GM18502 (cell line): ENCODE measurements around the gene RABGEF1.
"Not testable (repeated sequence)": the region's sequence is repeated elsewhere in the genome, so short reads cannot be mapped to it uniquely, and the experiment has no call there.

ENCODE experiments used
- ATAC-seq: cut with Tn5 transposase; IDR thresholded peaks from one replicate; pipeline ENCODE4 v1.9.1; 2021; ENCODE audit warnings: mild to moderate bottlenecking; ENCODE audit not compliant: unreplicated experiment, poor library complexity

The RABGEF1 gene

DNA sequence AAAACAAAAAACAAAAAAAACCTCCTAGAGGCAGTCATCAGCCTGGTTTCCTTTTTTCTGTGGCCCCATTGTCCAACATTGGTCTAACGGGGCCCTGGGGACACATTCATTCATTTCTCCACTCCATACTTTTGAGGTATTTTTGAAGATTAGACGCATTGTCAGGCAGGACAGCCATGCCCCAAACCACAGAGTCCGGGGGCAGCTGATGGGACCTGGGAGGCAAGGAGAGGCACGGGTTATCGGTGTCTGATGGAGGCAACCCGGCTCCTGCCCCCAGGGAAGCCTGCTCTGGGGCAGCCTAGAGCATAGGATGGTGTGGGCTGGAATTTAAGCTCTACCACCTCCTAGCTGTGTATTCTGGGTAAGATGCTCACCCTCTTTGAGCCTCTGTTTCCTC is 6.5 kb upstream of the RABGEF1 start:
- no peak for ATAC-seq

- ATAC-seq = no peak
Measured at GRCh38 chr7:66735154-66735553, 5.4 kb upstream of the RABGEF1 start.

- ATAC-seq = no peak
Measured at GRCh38 chr7:66735850-66736249, 4.7 kb upstream of the RABGEF1 start.

GRCh38 chr7:66736892-66737291 is 3.6 kb upstream of the RABGEF1 start:
- ATAC-seq = no peak

- no peak for ATAC-seq
Measured at GRCh38 chr7:66737667-66738066, 2.9 kb upstream of the RABGEF1 start.

- ATAC-seq = no peak
Measured at GRCh38 chr7:66739477-66739876, 1.1 kb upstream of the RABGEF1 start.

DNA sequence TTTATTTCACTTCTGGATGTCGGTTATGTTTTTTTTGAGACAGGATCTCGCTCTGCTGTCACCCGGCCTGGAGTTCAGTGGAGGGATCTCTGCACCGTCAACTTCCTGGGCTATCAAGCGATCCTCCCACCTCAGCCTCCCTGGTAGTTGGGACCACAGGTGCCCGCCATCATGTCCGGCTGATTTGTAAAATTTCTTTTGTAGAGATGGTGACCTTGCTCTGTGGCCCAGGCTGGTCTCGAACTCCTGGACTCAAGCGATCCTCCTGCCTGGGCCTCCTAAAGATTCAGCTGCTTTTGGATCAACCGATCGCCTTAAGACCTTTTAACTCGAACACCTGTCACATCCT is 606 bp upstream of the RABGEF1 start:
- ATAC-seq = no peak

- peak; percentile 40 for ATAC-seq
Measured at GRCh38 chr7:66740980-66741709, 612 bp downstream of the RABGEF1 start.

DNA sequence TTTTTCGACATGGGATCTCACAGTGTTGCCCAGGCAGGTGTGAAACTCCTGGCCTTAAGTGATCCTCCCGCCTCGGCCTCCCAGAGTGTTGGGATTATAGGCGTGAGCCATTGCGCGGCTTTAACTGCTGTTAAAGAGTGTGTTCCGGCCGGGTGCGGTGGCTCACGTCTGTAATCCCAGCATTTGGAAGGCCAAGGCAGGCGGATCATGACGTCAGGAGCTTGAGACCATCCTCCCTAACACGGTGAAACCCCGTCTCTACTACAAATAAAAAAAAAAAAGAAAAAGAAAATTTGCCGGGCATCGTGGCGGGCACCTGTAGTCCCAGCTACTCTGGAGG is 1.1 kb downstream of the RABGEF1 start:
- ATAC-seq = no peak

DNA sequence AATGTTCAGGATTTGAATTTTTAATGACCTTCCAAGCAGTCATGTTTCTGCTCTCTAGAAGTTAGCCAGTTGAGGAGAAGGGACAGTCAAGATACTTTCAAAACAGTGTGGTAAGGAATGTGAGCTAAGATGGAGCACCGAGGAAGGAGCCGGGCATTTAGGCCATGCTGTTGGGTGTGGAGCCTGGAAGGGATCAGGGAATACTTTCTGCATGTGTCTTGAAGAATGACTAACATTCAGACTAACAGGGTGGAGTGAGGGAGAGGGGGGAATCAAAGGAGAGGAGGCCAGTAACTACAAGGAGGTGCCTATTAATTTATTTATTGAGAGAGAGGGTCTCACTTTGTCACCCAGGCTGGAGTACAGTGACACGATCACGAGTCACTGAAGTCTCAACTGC is 1.8 kb downstream of the RABGEF1 start:
- ATAC-seq = not testable (repeated sequence)

DNA sequence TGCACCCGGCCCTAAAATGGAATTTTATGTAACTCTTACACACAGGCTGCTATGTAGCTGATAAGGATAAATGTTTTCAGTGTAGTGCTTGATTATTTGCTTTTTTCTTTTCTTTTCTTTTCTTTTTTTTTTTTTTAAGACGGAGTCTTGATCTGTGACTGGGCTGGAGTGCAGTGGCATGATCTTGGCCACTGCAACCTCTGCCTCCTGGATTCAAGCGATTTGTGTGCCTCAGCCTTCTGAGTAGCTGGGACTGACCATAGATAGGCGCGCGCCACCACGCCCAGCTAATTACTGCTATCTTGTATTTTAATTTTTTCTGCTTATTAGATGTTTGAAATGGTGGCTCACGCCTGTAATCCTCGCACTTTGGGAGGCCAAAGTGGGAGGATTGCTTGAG is 3.4 kb downstream of the RABGEF1 start:
- no peak for ATAC-seq

DNA sequence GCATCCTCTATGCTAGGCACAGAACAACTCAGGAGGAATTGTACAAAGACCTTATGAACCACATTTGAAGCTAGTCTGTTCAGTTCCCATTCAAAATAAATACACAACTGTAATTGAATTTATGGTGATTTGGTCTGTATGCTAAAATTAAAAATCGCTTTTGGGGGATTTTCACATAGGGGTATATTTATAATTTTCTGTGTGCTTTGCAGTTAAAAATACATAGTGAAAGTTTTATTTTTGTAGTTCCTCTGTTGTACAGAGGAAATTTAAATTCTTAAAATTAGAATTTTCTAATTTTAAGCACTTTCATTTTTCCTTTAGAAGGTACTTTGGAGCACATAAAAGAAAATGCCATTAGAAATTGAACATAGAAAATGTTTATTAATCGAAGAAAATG is 6.9 kb downstream of the RABGEF1 start:
- no peak for ATAC-seq

DNA sequence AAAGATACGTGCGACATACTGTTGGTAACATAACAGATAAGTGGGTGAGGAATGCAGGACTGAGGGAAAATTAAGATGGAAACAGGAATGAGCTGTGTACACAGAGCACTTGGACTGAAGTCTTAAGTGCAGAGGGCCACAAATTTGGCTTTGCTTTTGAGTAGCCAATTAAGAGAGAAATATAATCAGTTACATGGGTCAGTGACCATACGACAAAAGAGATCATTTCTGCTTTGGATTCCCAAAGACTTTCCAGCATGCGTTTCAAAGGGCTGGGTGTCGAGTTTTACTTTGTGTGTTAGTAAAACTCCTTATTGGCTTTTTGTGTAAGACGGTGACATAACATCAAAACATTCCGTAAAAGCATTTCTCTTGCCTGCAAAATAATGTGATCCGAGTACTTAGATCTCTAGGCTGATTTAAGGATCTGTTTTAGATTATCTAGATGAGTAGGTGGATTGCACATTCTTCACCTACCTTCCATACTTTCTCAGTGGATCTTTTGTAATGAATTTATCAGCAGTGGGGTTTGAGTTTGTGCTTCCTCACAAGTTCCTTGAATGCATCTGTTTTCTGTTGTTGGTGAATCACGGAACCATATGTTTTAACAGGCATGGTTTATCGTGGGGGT is 7.5 kb downstream of the RABGEF1 start:
- ATAC-seq = no peak

DNA sequence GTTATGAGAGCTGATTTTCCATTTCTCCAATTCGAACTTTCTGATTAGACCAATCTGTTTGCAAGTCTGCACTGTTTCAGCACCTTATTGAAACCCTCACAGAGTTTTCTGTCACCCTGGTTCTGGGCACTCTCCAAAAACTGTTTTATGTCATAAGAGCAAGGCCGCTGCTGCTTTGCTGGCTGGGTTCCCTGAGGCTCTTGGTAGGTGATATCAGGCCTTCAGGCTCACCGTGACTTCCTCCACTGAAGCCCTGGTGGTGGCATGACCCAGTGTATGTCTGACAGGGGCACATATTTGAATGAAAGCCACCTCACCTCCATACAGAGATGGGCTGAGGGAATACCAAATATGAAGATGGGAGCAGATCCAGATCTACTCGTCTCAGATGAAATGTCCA is 8.3 kb downstream of the RABGEF1 start:
- no peak for ATAC-seq

GRCh38 chr7:66751945-66752344 is 11.4 kb downstream of the RABGEF1 start:
- ATAC-seq = no peak

- no peak for ATAC-seq
Measured at GRCh38 chr7:66754541-66754940, 14.0 kb downstream of the RABGEF1 start.

- not testable (repeated sequence) for ATAC-seq
Measured at GRCh38 chr7:66755059-66755458, 14.5 kb downstream of the RABGEF1 start.

GRCh38 chr7:66756227-66756626 is 15.7 kb downstream of the RABGEF1 start:
- not testable (repeated sequence) for ATAC-seq

DNA sequence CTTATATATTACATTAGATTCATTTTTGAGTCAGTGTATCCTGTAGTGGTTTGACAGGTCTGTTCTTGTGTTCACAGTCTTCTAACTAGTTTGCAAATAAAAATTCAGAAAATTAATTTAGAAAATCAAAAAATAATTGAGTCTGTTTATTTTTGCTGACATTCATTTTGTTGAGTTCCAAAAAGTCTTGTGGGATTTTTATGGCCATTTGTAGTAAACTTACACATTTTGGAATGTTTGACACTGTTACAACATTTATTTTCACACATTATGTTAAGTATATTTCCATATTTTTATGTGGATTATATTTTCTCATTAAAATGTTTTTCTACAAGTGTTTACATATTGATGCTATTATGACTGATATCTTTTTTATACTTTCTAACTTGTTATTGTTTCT is 16.4 kb downstream of the RABGEF1 start:
- no peak for ATAC-seq

- ATAC-seq = no peak
Measured at GRCh38 chr7:66757939-66758338, 17.4 kb downstream of the RABGEF1 start.

DNA sequence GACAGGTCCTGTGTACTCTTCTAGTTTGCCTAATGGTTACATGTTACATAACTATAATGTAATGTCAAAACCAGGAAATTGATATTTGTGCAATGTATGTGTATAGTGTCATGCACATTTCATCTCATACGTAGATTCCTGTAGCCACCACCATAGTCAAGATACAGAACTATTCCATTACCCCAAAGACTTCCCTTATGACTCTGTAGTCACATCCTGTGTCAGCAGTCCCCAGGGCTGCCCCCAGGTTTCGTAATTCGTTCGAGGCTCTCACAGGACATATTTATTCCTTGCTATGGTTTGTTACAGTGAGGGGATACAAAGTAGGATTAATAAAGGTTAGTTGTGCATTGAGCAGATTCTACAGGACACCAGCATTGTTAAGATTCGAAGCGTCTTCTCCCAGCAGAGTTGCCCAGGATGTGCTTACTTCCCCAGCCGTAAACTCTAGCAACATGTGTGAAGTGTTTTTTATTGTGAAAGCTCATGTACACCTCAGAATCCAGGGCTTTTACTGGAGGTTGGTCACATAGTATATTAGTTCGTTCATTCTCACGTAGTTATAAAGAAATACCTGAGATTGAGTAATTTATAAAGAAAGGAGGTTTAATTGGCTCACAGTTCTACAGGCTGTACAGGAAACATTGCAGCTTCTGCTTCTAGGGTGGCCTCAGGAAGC is 18.6 kb downstream of the RABGEF1 start:
- peak; percentile 89 for ATAC-seq

DNA sequence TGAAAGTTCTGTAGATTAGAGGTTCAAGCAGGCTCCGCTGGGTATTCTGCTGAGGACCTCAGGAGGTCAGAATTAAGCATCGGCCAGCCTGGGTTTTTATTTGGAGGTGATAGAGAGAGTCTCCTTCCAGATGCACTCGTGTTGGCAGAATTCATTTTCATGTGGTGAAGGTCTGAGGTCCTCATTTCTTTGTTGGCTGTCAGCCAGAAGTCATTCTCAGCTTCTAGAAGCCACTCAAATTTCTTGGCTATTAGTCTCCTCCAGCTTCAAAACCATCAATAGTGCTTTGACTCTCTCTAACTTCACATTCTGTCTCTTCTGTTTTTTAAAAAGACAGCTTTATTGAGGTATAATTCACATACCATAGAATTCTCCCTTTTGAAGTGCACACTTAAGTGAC is 22.6 kb downstream of the RABGEF1 start:
- ATAC-seq = not testable (repeated sequence)
